Measurements from ENCODE around the gene TIAL1. TPM values are rescaled to one million over a fixed set of nuclear protein-coding genes. Genes with fewer than 3 reads are reported as not detected.
A peak's percentile ranks its signal among the peaks of the same experiment; 100 is the strongest.

The TIAL1 gene
- total and polyA plus RNA-seq, 2 of the 13 experiments (the other 11 are each of a cell fraction or from before 2014, with no cell fraction given), result 31.5 to 148 TPM

GRCh38 chr10:119604468-119604867 is 7.7 kb upstream of the TIAL1 start:
- POLR2A ChIA-PET, result no interaction called here
- Histone ChIP-seq H3K27ac (ENCODE audit: extremely low read length, insufficient read depth, low read length) (no peak overlapping the region), H3K79me2 (ENCODE audit: insufficient read depth, low read length) (no peaks in the 10 kb centered on the region), H3K4me1 (ENCODE audit: insufficient read depth, low read length) (peaks cover 14% of the 10 kb centered on the region), H3K9ac (ENCODE audit: insufficient read depth, low read depth, low read length) (no peak overlapping the region), H3K27me3 (ENCODE audit: control insufficient read depth in 1 of 2, insufficient read depth in 2 of 2, low read length in 2 of 2) (peaks cover 0 to 4% of the 10 kb centered on the region in 2 experiments; a peak in 1 of 5 replicates), H3K9me3 (ENCODE audit: low read length) (no peaks in the 10 kb centered on the region), H3K4me3 (replicated peaks in 1 of 3; ENCODE audit: insufficient read depth in 1 of 3, low read depth in 2 of 3, low read length in 3 of 3) (no peak overlapping the region), H3K36me3 (replicated peaks in 1 of 2; ENCODE audit: control insufficient read depth in 1 of 2, insufficient read depth in 2 of 2, low read length in 2 of 2) (no peaks in the 10 kb centered on the region), H3K4me2 (ENCODE audit: low read depth, low read length) (no peak overlapping the region), H4K20me1 (ENCODE audit: insufficient read depth, low read length) (no peaks in the 10 kb centered on the region), H2AFZ (ENCODE audit: low read length) (no peak overlapping the region)
- intact Hi-C loops (cut with micrococcal nuclease; ENCODE audit: unreplicated experiment), result no loop called here
- TF ChIP-seq ZNF7 (CRISPR knock-in tag; IDR thresholded peaks at IDR 0.05) (peak; percentile 62; the same call in 1 of the 2 replicates), RFXAP (CRISPR knock-in tag; IDR thresholded peaks at IDR 0.05; ENCODE audit: borderline replicate concordance) (no peak)
- ATAC-seq (no peak), DNase-seq (ENCODE audit: low spot score) (no peak), FAIRE-seq (no peak)
- in situ Hi-C loops (cut with HindIII; ENCODE audit: extremely low pct_ligation_motif_present, low pct_unique_long_range_greater_than_20kb), result no loop called here
- CTCF ChIA-PET (ENCODE audit: low intra/inter-chr PET ratio, low total read pairs), result no interaction called here
- BruUV-seq (replicated peaks), result no TSS peak

- Histone ChIP-seq H3K27me3 (ENCODE audit: control insufficient read depth in 1 of 2, insufficient read depth in 2 of 2, low read length in 2 of 2) (no peaks in the 10 kb centered on the region), H3K4me3 (replicated peaks in 1 of 3; ENCODE audit: insufficient read depth in 1 of 3, low read depth in 2 of 3, low read length in 3 of 3) (no peak overlapping the region), H3K79me2 (ENCODE audit: insufficient read depth, low read length) (no peaks in the 10 kb centered on the region), H3K36me3 (replicated peaks in 1 of 2; ENCODE audit: control insufficient read depth in 1 of 2, insufficient read depth in 2 of 2, low read length in 2 of 2) (no peaks in the 10 kb centered on the region), H4K20me1 (ENCODE audit: insufficient read depth, low read length) (no peaks in the 10 kb centered on the region), H3K4me1 (ENCODE audit: insufficient read depth, low read length) (peaks cover 7% of the 10 kb centered on the region), H3K9ac (ENCODE audit: insufficient read depth, low read depth, low read length) (no peak overlapping the region), H3K27ac (ENCODE audit: extremely low read length, insufficient read depth, low read length) (no peak overlapping the region), H2AFZ (ENCODE audit: low read length) (no peak overlapping the region), H3K9me3 (ENCODE audit: low read length) (0 out of 2 replicates have a peak, but pooled peaks cover 5% of the 10 kb centered on the region), H3K4me2 (ENCODE audit: low read depth, low read length) (no peak overlapping the region)
- ChIA-PET CTCF (ENCODE audit: low intra/inter-chr PET ratio, low total read pairs) (no interaction called here), POLR2A (no interaction called here)
- no peak for FAIRE-seq
- peak; percentile 96 for ATAC-seq
- BruUV-seq (replicated peaks), result no TSS peak
- peak; percentile 31 for DNase-seq (ENCODE audit: low spot score)
- 3% methylated on average over 2 of the region's 2 CpGs for WGBS (ENCODE audit: low lambda C conversion rate)
- in situ Hi-C loops (cut with HindIII; ENCODE audit: extremely low pct_ligation_motif_present, low pct_unique_long_range_greater_than_20kb) (no loop called here), intact Hi-C loops (cut with micrococcal nuclease; ENCODE audit: unreplicated experiment) (no loop called here)
- TF ChIP-seq CEBPB (IDR thresholded peaks at IDR 0.05; ENCODE audit: borderline replicate concordance, low read depth, low read length) (peak; percentile 44; the same call in 1 of the 2 replicates), RAD21 (CRISPR knock-in tag; IDR thresholded peaks at IDR 0.05) (0 out of 2 replicates have a peak, but pooled peaks have one; percentile 21), CTCF (CRISPR knock-in tag; IDR thresholded peaks at IDR 0.05) (peak; percentile 70), STAG1 (CRISPR knock-in tag; IDR thresholded peaks at IDR 0.05) (peak; percentile 49), SMC3 (IDR thresholded peaks at IDR 0.05; ENCODE audit: low read length) (peak; percentile 17; the same call in 1 of the 2 replicates), GATA4 (IDR thresholded peaks at IDR 0.05; ENCODE audit: borderline replicate concordance, low read depth) (no peak), RERE (CRISPR knock-in tag; IDR thresholded peaks at IDR 0.05; ENCODE audit: low read depth) (no peak)
These were observed 5.7 kb upstream of the TIAL1 start for GRCh38 chr10:119602241-119603095.

All from HepG2 (cell line).